Activated CD4-positive, alpha-beta T cell treated with anti-CD3 and anti-CD28 coated beads, Interleukin-2, amount 10 ng/mL, durations not matched to agents 7 days and 5 days (primary cell): ENCODE results near the gene CDK18. TPM values are rescaled to one million over a fixed set of nuclear protein-coding genes. Genes with fewer than 3 reads are reported as not detected.

ENCODE experiments used
- CTCF ChIA-PET: fragments of 350-600 bp; sonication (Branson Sonifier 250); formaldehyde crosslinking; loops from one replicate; lab custom pipeline; 2021; ENCODE audit warnings: antibody characterized with exemption; lab: Charles Lee
- POLR2A ChIA-PET: fragments of 350-600 bp; sonication (Branson Sonifier 250); formaldehyde crosslinking; loops from one replicate; lab custom pipeline; 2021; ENCODE audit warnings: antibody characterized with exemption; lab: Charles Lee
- DNase-seq: peaks from one replicate; pipeline ENCODE4 v3.0.0-alpha.2; 2020
- H3K27ac Mint-ChIP-seq: one replicate; pipeline ENCODE4 v1.8.0; 2021; ENCODE audit warnings: mild to moderate bottlenecking, moderate library complexity, mixed read lengths
- H3K27me3 Mint-ChIP-seq: one replicate; pipeline ENCODE4 v1.8.0; 2021; ENCODE audit warnings: mixed read lengths
- H3K36me3 Mint-ChIP-seq: one replicate; pipeline ENCODE4 v1.8.0; 2021; ENCODE audit warnings: low read depth, mixed read lengths
- H3K4me1 Mint-ChIP-seq: one replicate; pipeline ENCODE4 v1.8.0; 2021; ENCODE audit warnings: mixed read lengths
- H3K4me3 Mint-ChIP-seq: one replicate; pipeline ENCODE4 v1.8.0; 2021; ENCODE audit warnings: mild to moderate bottlenecking, moderate library complexity, mixed read lengths
- H3K9me3 Mint-ChIP-seq: one replicate; pipeline ENCODE4 v1.8.0; 2021; ENCODE audit warnings: mixed read lengths
- total RNA-seq, 2 experiments: library from RNA; stranded (reverse); gene quantifications; one replicate each; pipeline ENCODE4 v1.2.3, GENCODE V29; 2021

CDK18 gene
- total RNA-seq, 2 experiments from 2014 or later, result 2.9 to 3.5 TPM

DNA sequence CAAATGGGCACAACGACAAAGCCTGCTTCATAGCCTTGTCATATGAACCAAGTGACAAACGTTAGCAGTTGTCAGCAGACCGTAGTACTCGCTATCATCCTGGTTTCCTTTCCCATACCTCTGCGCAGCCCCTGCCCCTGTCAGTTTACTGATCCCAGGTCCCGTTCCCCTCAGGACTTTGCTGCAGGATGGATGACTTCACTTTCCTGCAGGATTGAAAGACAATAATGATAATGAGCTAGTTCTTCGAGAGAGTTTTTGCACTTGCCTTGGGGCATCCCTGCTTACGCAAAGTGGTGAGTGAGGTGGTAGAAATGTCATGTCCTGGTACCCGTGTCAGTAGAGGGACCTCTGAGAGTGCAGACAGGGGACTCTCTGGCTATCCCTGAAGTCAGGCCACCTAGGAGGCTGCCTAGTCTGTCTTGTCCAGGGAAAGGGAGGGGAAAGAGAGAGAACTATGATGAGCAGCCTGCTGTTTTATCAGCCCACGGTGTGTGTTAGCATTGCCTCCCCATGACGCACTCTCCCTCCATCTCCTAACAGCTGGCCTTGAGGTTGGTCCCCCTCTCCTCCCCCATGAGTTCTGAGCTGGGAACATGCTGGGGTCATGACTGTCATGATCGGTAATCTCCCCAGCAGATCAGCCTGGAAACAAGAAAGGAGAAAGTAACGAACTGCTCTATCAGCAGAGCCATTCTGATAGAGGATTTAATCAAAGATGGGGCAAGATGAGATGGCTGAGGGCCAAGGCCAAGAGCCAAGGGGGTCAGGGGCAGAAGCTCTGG is 73.6 kb downstream of the CDK18 start:
- CTCF ChIA-PET, result interaction anchor here (1.5 to 1.6 kb wide), 2 partner anchors 10 to 14 kb away, joined by 3 to 4 read pairs; no protein-coding TSS in a partner anchor
- H3K4me3 Mint-ChIP-seq, result no peak overlapping the region

DNA sequence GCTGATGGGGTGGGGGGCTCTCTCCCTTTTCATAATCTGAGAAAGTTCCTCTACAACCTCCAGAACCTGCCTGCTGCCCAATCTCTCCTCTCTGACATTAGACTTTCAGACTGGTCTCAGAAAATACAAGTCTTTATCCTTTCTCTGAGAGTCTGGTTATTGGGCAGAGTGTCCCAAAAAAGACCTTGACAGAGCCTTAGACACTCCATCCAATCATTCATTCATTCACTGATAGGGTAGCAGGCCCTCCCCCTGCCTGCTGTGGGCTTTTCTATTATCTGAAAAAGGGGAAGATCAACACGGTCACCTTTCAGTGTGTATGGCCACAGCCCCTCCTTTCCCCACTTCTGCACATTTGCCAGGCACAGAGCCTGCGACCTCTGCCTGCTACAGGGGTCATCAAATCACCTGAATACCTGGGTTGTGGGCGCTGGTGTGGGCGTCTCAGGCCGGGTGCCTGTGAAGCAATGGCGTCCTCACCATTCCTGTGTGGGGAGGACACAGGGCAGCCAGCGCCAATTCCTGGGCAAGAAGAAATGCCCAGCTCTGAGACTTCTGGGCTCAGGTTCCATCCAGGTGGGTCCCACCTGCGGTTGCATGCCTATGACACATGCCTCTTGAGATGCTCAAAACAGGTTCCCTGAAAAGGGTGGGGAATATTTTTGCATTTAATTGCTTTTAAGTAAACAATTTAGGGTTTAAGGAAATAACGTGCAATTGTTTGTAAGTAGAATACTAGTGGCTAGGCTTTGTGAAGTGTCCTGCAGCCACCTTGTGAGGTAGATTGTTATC is 74.5 kb downstream of the CDK18 start:
- no peaks in the 10 kb centered on the region for H3K4me1 Mint-ChIP-seq
- H3K27me3 Mint-ChIP-seq, result peaks cover 15% of the 10 kb centered on the region
- ChIA-PET CTCF (interaction anchor here (0.9 to 1.6 kb wide), 5 partner anchors 8 to 22 kb away, joined by 3 to 5 read pairs (median 4); no protein-coding TSS in a partner anchor), POLR2A (no interaction called here)
- H3K27ac Mint-ChIP-seq, result no peak overlapping the region
- H3K36me3 Mint-ChIP-seq, result no peaks in the 10 kb centered on the region
- H3K4me3 Mint-ChIP-seq, result no peak overlapping the region
- DNase-seq, result no peak
- H3K9me3 Mint-ChIP-seq, result no peaks in the 10 kb centered on the region

More for the DNA sequence above, 73.6 kb downstream of the CDK18 start:
- no peak overlapping the region for H3K27ac Mint-ChIP-seq
- POLR2A ChIA-PET, result no interaction called here
- H3K4me1 Mint-ChIP-seq, result no peaks in the 10 kb centered on the region
- no peak for DNase-seq
- no peaks in the 10 kb centered on the region for H3K36me3 Mint-ChIP-seq
- H3K27me3 Mint-ChIP-seq, result peaks cover 12% of the 10 kb centered on the region
- no peaks in the 10 kb centered on the region for H3K9me3 Mint-ChIP-seq

DNA sequence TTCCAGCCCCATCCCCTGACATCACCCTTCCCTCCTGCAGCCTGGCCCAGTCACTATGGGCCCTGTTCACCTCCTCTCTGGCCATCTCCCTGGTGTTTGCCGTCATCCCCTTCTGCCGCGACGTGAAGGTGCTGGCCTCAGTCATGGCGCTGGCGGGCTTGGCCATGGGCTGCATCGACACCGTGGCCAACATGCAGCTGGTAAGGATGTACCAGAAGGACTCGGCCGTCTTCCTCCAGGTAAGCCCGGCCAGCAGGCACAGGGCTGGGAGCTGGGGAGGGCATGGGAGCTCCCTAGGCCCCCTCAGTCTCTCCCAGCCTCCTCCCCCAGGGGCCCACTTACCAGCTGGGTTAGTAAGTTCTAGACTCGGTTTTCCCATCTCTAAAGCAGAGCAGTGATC is 75.2 kb downstream of the CDK18 start:
- POLR2A ChIA-PET, result no interaction called here

DNA sequence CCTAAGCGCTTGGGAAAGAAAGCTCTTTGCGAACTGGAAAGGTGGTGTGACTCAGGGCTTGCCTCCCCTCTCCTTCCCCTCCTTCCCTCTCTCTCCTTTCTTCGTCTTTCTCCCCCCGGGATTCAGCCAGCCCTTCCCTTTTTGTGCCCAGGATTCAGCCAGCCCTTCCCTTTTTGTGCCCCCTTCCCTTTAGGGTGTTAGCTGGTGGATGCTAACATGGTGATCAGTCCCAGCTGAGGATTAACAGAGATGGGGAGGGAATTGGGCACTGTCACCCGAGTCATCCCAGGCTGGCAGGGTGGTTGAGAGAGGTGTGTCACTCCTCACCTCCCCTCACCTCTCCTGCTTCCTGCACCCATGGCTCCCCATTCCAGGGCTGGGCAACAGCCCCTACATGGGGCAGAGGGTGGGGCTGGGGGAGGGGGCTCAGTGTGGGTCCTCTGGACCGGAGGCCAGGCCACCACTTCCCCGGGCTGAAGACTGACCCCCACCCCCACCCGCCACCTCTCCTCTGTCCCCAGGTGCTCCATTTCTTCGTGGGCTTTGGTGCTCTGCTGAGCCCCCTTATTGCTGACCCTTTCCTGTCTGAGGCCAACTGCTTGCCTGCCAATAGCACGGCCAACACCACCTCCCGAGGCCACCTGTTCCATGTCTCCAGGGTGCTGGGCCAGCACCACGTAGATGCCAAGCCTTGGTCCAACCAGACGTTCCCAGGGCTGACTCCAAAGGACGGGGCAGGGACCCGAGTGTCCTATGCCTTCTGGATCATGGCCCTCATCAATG is 75.9 kb downstream of the CDK18 start:
- POLR2A ChIA-PET, result no interaction called here

More for the DNA sequence above, 75.2 kb downstream of the CDK18 start:
- DNase-seq, result no peak
- Mint-ChIP-seq H3K4me1 (no peaks in the 10 kb centered on the region), H3K4me3 (no peak overlapping the region), H3K9me3 (no peaks in the 10 kb centered on the region), H3K27me3 (peaks cover 15% of the 10 kb centered on the region), H3K27ac (no peak overlapping the region), H3K36me3 (no peaks in the 10 kb centered on the region)
- CTCF ChIA-PET, result interaction anchor here (0.7 to 1.0 kb wide), 5 partner anchors 9 to 76 kb away, joined by 3 to 5 read pairs (median 3); partner anchors contain the start of gene ELK4

DNA sequence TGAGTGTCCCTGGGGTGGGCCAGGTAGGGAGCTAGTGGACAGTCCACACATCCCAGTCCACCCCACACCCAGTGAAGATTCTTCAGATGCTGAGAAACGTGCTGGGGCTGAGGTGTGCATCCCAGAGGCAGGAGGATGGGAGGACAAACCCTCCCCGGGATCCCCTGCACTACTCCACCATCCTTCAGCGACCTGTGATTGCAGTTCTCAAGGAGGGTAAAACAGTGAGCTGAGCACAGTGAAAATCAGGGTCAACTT is 76.4 kb downstream of the CDK18 start:
- CTCF ChIA-PET, result interaction anchor here (1.4 to 3.7 kb wide), 2 partner anchors 11 to 51 kb away, joined by 4 to 22 read pairs; partner anchors contain the start of gene ELK4

More for the DNA sequence above, 75.9 kb downstream of the CDK18 start:
- H3K4me1 Mint-ChIP-seq, result no peaks in the 10 kb centered on the region
- no peak overlapping the region for H3K4me3 Mint-ChIP-seq
- no peak overlapping the region for H3K27ac Mint-ChIP-seq
- H3K9me3 Mint-ChIP-seq, result no peaks in the 10 kb centered on the region
- no peaks in the 10 kb centered on the region for H3K36me3 Mint-ChIP-seq
- H3K27me3 Mint-ChIP-seq, result peaks cover 15% of the 10 kb centered on the region
- no peak for DNase-seq
- CTCF ChIA-PET, result interaction anchor here (0.7 to 3.7 kb wide), 6 partner anchors 10 to 75 kb away, joined by 3 to 22 read pairs (median 4); partner anchors contain the start of gene ELK4

DNA sequence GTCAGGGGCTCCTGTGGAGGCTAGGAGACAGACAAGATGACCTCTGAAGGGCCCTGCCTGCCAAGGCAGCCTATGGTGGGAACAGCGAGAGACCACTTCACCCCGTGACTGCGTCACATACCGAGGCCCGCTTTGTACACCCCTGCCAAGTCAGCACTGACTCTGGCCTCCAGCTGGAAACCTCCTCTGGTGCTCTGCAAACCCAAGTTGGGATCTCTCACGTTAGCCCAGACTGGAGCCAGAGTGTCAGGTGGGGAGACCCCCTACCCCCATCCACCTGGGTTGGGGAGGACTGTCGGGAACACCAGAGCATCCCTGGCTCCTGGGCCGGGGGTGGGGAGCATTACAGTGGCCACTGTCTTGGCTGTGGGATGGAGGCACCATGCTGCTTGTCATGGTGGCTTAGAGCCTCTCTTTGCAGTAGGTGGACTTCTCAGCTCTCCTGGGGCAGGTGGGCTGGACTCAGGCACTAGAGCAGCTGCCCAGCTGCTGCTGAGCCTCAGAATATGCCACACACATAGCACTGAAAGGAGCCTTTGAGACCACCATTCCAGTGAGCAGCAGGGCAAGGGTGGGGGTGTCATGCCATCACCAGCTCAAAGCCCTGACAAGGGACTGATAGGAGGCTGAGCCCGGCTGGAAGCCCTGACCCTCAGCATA is 77.0 kb downstream of the CDK18 start:
- no peaks in the 10 kb centered on the region for H3K36me3 Mint-ChIP-seq
- no peak overlapping the region for H3K27ac Mint-ChIP-seq
- CTCF ChIA-PET, result interaction anchor here (1.4 to 3.7 kb wide), 2 partner anchors 11 to 51 kb away, joined by 4 to 22 read pairs; partner anchors contain the start of gene ELK4
- H3K4me3 Mint-ChIP-seq, result no peak overlapping the region
- no peaks in the 10 kb centered on the region for H3K4me1 Mint-ChIP-seq
- POLR2A ChIA-PET, result no interaction called here
- peaks cover 15% of the 10 kb centered on the region for H3K27me3 Mint-ChIP-seq
- no peak for DNase-seq
- H3K9me3 Mint-ChIP-seq, result no peaks in the 10 kb centered on the region

More for the DNA sequence above, 76.4 kb downstream of the CDK18 start:
- H3K27ac Mint-ChIP-seq, result no peak overlapping the region
- H3K9me3 Mint-ChIP-seq, result no peaks in the 10 kb centered on the region
- POLR2A ChIA-PET, result no interaction called here
- H3K27me3 Mint-ChIP-seq, result peaks cover 15% of the 10 kb centered on the region
- no peak overlapping the region for H3K4me3 Mint-ChIP-seq
- H3K36me3 Mint-ChIP-seq, result no peaks in the 10 kb centered on the region
- H3K4me1 Mint-ChIP-seq, result no peaks in the 10 kb centered on the region
- DNase-seq, result no peak

DNA sequence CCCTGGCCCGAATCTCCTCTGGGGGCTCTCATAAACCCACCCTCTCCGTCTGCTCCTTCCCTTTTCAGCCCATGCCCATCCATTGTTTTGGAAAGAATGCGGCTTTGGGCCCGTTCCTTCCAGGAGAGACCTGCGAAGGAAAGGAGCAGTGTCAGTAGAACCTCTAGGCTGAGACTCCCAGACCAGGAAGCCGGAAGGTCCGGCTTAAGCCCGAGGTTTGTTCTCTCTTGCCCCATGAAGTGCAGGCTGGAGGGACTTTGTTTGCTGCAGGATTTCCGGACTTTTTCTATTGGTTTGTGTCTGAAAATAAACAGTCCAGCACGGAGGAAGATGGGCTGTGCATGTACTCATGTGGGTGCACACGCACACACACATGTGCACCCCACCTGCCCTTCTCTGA is 77.6 kb downstream of the CDK18 start:
- Mint-ChIP-seq H3K27ac (no peak overlapping the region), H3K27me3 (peaks cover 9% of the 10 kb centered on the region), H3K36me3 (no peaks in the 10 kb centered on the region), H3K4me3 (no peak overlapping the region), H3K4me1 (no peaks in the 10 kb centered on the region), H3K9me3 (no peaks in the 10 kb centered on the region)
- no peak for DNase-seq
- CTCF ChIA-PET, result interaction anchor here (0.5 to 3.7 kb wide), 3 partner anchors 10 to 76 kb away, joined by 4 to 22 read pairs (median 4); partner anchors contain the start of gene ELK4
- POLR2A ChIA-PET, result no interaction called here

Other genes with a start within 250 kb of the CDK18 start
- gene NUAK2, start 182.9 kb upstream of the CDK18 start, total RNA-seq, result 10 to 100 TPM; 12.1 to 12.7 TPM
- gene KLHDC8A, start 147.7 kb upstream of the CDK18 start, total RNA-seq, result not detected
- under 1 TPM; 0.52 to 0.64 TPM for gene LEMD1, start 82.6 kb upstream of the CDK18 start, total RNA-seq
- gene BLACAT1, start 48.6 kb upstream of the CDK18 start, total RNA-seq, result under 1 TPM; 0.20 to 0.23 TPM
- 100 to 1,000 TPM in 1 of 2 experiments, 10 to 100 TPM in 1; 99.4 to 103 TPM for gene ELK4, start 127.3 kb downstream of the CDK18 start, total RNA-seq
- gene SLC45A3, start 175.8 kb downstream of the CDK18 start, total RNA-seq, result under 1 TPM in 1 of 2 experiments, not detected in 1; 0.08 TPM
- gene NUCKS1, start 245.5 kb downstream of the CDK18 start, total RNA-seq, result 100 to 1,000 TPM; 218 TPM